ENCODE data around the gene UBE2L5. TPM values are rescaled to one million over a fixed set of nuclear protein-coding genes. Genes with fewer than 3 reads are reported as not detected.
A peak's percentile ranks its signal among the peaks of the same experiment; 100 is the strongest.

UBE2L5 gene
- total and polyA plus RNA-seq, 8 donors = 0.28 to 0.95 (median 0.40) TPM; not detected in 2

GRCh38 chr13:30410705-30411125, 11.6 kb upstream of the UBE2L5 start:
- TF ChIP-seq, protein P1, sequence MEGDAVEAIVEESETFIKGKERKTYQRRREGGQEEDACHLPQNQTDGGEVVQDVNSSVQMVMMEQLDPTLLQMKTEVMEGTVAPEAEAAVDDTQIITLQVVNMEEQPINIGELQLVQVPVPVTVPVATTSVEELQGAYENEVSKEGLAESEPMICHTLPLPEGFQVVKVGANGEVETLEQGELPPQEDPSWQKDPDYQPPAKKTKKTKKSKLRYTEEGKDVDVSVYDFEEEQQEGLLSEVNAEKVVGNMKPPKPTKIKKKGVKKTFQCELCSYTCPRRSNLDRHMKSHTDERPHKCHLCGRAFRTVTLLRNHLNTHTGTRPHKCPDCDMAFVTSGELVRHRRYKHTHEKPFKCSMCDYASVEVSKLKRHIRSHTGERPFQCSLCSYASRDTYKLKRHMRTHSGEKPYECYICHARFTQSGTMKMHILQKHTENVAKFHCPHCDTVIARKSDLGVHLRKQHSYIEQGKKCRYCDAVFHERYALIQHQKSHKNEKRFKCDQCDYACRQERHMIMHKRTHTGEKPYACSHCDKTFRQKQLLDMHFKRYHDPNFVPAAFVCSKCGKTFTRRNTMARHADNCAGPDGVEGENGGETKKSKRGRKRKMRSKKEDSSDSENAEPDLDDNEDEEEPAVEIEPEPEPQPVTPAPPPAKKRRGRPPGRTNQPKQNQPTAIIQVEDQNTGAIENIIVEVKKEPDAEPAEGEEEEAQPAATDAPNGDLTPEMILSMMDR (IDR thresholded peaks at IDR 0.05) = no peak
- Histone ChIP-seq H3K27me3 (no peaks in the 10 kb centered on the region), H3K9me3 (no peaks in the 10 kb centered on the region), H3K36me3 (no peaks in the 10 kb centered on the region), H3K4me3 (no peak overlapping the region), H3K4me1 (peaks cover 6 to 35% of the 10 kb centered on the region in 2 donors), H3K27ac (no peak overlapping the region)
- ATAC-seq (no peak), DNase-seq (no peak)
- intact Hi-C loops (cut with DNase I) = no loop called here

DNA sequence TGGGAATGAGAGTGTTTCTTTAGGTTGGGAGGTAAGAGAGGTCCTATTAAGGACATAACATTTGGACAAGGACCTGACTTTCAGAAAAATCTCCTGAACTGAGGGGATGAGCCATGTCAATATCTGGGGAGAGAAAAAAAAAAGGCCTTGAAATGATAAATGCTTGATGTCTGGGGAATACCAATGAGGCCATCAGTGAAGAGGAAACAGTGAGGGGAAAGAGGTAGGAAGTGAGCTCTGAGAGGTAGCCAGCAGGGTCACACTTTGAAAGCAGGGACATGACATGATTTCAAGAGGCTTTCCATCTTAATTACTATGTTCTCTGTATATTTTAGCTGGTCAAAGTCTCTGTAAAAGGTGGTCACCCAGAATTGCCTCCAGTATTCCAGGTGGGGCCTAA, 9.9 kb upstream of the UBE2L5 start:
- Histone ChIP-seq H3K9me3 (no peaks in the 10 kb centered on the region), H3K4me1 (peaks cover 6 to 35% of the 10 kb centered on the region in 2 donors), H3K4me3 (no peak overlapping the region), H3K27ac (no peak overlapping the region), H3K27me3 (no peaks in the 10 kb centered on the region), H3K36me3 (no peaks in the 10 kb centered on the region)
- TF ChIP-seq, protein P1 (IDR thresholded peaks at IDR 0.05) = no peak
- DNase-seq = no peak
- ATAC-seq = no peak
- intact Hi-C loops (cut with DNase I) = no loop called here

GRCh38 chr13:30413842-30414241, 8.5 kb upstream of the UBE2L5 start:
- Histone ChIP-seq H3K27ac (peak overlapping the region in 1 of 2 donors; percentile 42), H3K36me3 (no peaks in the 10 kb centered on the region), H3K27me3 (no peaks in the 10 kb centered on the region), H3K9me3 (no peaks in the 10 kb centered on the region), H3K4me1 (peaks cover 0 to 25% of the 10 kb centered on the region in 2 donors), H3K4me3 (no peak overlapping the region)
- TF ChIP-seq, protein P1 (IDR thresholded peaks at IDR 0.05) = no peak
- DNase-seq (no peak), ATAC-seq (no peak)
- intact Hi-C loops (cut with DNase I) = no loop called here

- Histone ChIP-seq H3K27ac (no peak overlapping the region), H3K27me3 (no peaks in the 10 kb centered on the region), H3K4me1 (peaks cover 0 to 12% of the 10 kb centered on the region in 2 donors), H3K9me3 (no peaks in the 10 kb centered on the region), H3K36me3 (no peaks in the 10 kb centered on the region), H3K4me3 (no peak overlapping the region)
- ATAC-seq (no peak), DNase-seq (no peak)
- intact Hi-C loops (cut with DNase I) = no loop called here
- TF ChIP-seq, protein P1 (IDR thresholded peaks at IDR 0.05) = no peak
Measured at GRCh38 chr13:30415430-30416030, 6.8 kb upstream of the UBE2L5 start.

- Histone ChIP-seq H3K36me3 (no peaks in the 10 kb centered on the region), H3K27ac (no peak overlapping the region), H3K4me1 (peaks cover 6 to 21% of the 10 kb centered on the region in 2 donors), H3K4me3 (no peak overlapping the region), H3K9me3 (no peaks in the 10 kb centered on the region), H3K27me3 (no peaks in the 10 kb centered on the region)
- intact Hi-C loops (cut with DNase I) = no loop called here
- DNase-seq (no peak), ATAC-seq (no peak)
- TF ChIP-seq, protein P1 (IDR thresholded peaks at IDR 0.05) = no peak
Measured at GRCh38 chr13:30416471-30416870, 5.8 kb upstream of the UBE2L5 start.

Data from left lung (tissue), 10 donors.